ENCODE measurements around the gene POLR3K. TPM values are rescaled to one million over a fixed set of nuclear protein-coding genes. Genes with fewer than 3 reads are reported as not detected.

POLR3K gene
- total RNA-seq, 2 donors from 2014 or later: 1.4 TPM; not detected in 1

DNA sequence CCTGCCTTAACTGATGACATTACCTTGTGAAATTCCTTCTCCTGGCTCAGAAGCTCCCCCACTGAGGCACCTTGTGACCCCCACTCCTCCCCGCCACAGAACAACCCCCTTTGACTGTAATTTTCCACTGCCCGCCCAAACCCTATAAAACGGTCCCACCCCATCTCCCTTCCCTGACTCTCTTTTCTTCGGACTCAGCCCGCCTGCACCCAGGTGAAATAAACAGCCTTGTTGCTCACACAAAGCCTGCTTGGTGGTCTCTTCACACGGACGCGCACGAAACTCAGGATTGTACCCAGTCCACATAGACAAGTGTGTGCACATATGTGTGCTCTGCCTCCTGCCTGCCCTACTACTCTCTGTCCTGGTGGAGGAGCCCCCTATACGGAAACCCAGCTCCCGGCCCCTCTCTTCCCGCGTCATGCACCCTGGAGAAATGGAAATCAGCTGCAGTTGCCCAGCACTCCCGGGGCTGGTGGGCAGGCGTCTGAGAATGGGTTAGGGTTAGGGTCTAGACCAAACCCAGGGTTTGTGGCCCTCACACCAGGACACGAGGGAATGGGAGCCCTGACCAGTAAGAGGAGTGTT is 21.4 kb upstream of the POLR3K start:
- no peak overlapping the region for H3K4me3 ChIP-seq
- DNase-seq (ENCODE audit: low spot score): no peak

GRCh38 chr16:74051-74746 is 20.8 kb upstream of the POLR3K start:
- Histone ChIP-seq H3K4me3 (no peak overlapping the region), H3K4me1 (ENCODE audit: control insufficient read depth in 1 of 2, low read depth in 2 of 2) (peaks cover 40 to 76% of the 10 kb centered on the region in 2 donors), H3K36me3 (no peaks in the 10 kb centered on the region), H3K27ac (peak overlapping the region in 1 of 2 donors; percentile 85), H3K27me3 (replicated peaks; ENCODE audit: insufficient read depth) (no peaks in the 10 kb centered on the region), H3K9me3 (no peaks in the 10 kb centered on the region)
- no peak for ATAC-seq (ENCODE audit: insufficient number of reproducible peaks, low FRiP score, low read depth)
- TF ChIP-seq, protein P1, sequence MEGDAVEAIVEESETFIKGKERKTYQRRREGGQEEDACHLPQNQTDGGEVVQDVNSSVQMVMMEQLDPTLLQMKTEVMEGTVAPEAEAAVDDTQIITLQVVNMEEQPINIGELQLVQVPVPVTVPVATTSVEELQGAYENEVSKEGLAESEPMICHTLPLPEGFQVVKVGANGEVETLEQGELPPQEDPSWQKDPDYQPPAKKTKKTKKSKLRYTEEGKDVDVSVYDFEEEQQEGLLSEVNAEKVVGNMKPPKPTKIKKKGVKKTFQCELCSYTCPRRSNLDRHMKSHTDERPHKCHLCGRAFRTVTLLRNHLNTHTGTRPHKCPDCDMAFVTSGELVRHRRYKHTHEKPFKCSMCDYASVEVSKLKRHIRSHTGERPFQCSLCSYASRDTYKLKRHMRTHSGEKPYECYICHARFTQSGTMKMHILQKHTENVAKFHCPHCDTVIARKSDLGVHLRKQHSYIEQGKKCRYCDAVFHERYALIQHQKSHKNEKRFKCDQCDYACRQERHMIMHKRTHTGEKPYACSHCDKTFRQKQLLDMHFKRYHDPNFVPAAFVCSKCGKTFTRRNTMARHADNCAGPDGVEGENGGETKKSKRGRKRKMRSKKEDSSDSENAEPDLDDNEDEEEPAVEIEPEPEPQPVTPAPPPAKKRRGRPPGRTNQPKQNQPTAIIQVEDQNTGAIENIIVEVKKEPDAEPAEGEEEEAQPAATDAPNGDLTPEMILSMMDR (IDR thresholded peaks at IDR 0.05): no peak
- DNase-seq (ENCODE audit: low spot score): no peak

More for the DNA sequence above, 21.4 kb upstream of the POLR3K start:
- Histone ChIP-seq H3K4me1 (ENCODE audit: control insufficient read depth in 1 of 2, low read depth in 2 of 2) (peaks cover 43 to 76% of the 10 kb centered on the region in 2 donors), H3K27ac (peak overlapping the region; percentile 95 to 98), H3K27me3 (replicated peaks; ENCODE audit: insufficient read depth) (no peaks in the 10 kb centered on the region), H3K9me3 (no peaks in the 10 kb centered on the region), H3K36me3 (no peaks in the 10 kb centered on the region)
- ATAC-seq (ENCODE audit: insufficient number of reproducible peaks, low FRiP score, low read depth): no peak
- TF ChIP-seq, protein P1 (IDR thresholded peaks at IDR 0.05): no peak

GRCh38 chr16:72561-73548 is 19.4 kb upstream of the POLR3K start, which contains the start of gene RHBDF1:
Gene RHBDF1, minus strand, starts transcription at chr16:72631. Its CDS starts 7,616 bp downstream, at chr16:65015.
- H3K4me3 ChIP-seq: peak within 1 kb of the TSS; percentile 79
- H3K27me3 ChIP-seq (replicated peaks; ENCODE audit: insufficient read depth): no peaks in the 10 kb centered on the region
- peaks cover 43 to 82% of the 10 kb centered on the region in 2 donors for H3K4me1 ChIP-seq (ENCODE audit: control insufficient read depth in 1 of 2, low read depth in 2 of 2)
- no peaks in the 10 kb centered on the region for H3K36me3 ChIP-seq
- H3K27ac ChIP-seq: peak within 1 kb of the TSS; percentile 87 to 89
- no peak for DNase-seq (ENCODE audit: low spot score)
- no peak for ATAC-seq (ENCODE audit: insufficient number of reproducible peaks, low FRiP score, low read depth)
- TF ChIP-seq, protein P1 (IDR thresholded peaks at IDR 0.05): no peak
- no peaks in the 10 kb centered on the region for H3K9me3 ChIP-seq

DNA sequence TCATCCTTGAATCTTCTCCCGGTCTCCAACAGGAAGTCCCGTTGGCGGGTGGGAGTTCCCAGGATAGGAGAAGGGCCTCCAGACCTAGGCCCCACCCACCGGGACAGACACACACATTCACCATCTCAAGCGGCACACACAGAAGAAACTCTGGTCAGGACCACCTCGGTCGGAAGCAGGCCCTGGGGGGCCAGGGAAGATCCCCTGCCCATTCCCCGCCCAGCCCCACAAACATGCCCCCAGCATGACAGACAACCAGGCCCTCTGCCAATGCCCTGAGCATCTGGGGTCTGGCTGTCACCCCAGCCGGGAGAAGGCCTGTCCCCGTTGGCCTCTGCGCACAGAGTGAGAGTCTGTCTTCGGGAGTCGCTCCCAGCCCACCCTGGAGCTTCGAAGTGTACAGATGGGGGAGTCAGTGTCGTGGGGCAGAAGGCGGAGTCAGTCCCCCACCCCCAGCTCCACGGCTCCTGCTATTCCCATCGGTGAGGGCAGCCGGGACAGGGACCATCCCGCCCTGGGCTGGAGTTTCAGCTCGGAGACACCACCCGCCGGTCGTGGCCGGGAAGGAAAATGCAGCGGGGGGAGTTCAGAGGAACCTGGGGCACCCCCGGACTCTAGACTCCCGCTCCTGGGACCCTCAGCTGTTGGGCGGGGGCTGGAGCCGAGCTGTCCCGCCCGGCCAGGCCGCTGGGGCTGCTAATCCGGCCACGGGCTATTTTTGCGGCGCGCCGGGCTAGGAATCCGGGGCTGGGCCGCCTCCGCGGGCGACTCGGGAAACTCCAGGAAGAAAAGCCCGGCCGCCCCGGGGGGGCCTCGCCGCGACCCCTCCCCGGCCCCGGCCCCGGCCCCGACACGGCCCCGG is 18.4 kb upstream of the POLR3K start:
- Histone ChIP-seq H3K27ac (peak overlapping the region; percentile 87 to 89), H3K4me1 (ENCODE audit: control insufficient read depth in 1 of 2, low read depth in 2 of 2) (peaks cover 42 to 83% of the 10 kb centered on the region in 2 donors), H3K4me3 (peak overlapping the region; percentile 79), H3K9me3 (no peaks in the 10 kb centered on the region), H3K27me3 (replicated peaks; ENCODE audit: insufficient read depth) (no peaks in the 10 kb centered on the region), H3K36me3 (no peaks in the 10 kb centered on the region)
- TF ChIP-seq, protein P1 (IDR thresholded peaks at IDR 0.05): peak; percentile 16
- ATAC-seq (ENCODE audit: insufficient number of reproducible peaks, low FRiP score, low read depth): peak; percentile 19
- DNase-seq (ENCODE audit: low spot score): no peak

All from thoracic aorta (tissue), 2 donors.